Parathyroid adenoma (tissue), 2 donors: ENCODE data around the gene TNKS1BP1.
A peak's percentile ranks its signal among the peaks of the same experiment; 100 is the strongest.

ENCODE experiments used
- H2AFZ ChIP-seq: fragments of 300-600 bp; sonication (generic); one replicate; pipeline ENCODE4 v1.7.0; 2017; ENCODE audit warnings: antibody characterized with exemption, mild to moderate bottlenecking
- H3K27ac ChIP-seq: fragments of 300-600 bp; sonication (generic); one replicate; pipeline ENCODE4 v1.7.0; 2017
- H3K27me3 ChIP-seq: fragments of 300-600 bp; sonication (generic); one replicate; pipeline ENCODE4 v1.7.0; 2017; ENCODE audit warnings: low read length; ENCODE audit not compliant: control insufficient read depth, insufficient read depth
- H3K36me3 ChIP-seq: fragments of 300-600 bp; sonication (generic); one replicate; pipeline ENCODE4 v1.7.0; 2017; ENCODE audit warnings: low read length; ENCODE audit not compliant: control insufficient read depth, insufficient read depth
- H3K4me1 ChIP-seq: fragments of 300-600 bp; sonication (generic); one replicate; pipeline ENCODE4 v1.7.0; 2017; ENCODE audit warnings: control low read depth
- H3K4me2 ChIP-seq: fragments of 300-600 bp; sonication (generic); one replicate; pipeline ENCODE4 v1.7.0; 2017; ENCODE audit warnings: low read length
- H3K4me3 ChIP-seq: fragments of 300-600 bp; sonication (generic); one replicate; pipeline ENCODE4 v1.7.0; 2017; ENCODE audit warnings: low read depth, low read length
- H3K79me2 ChIP-seq: fragments of 300-600 bp; sonication (generic); one replicate; pipeline ENCODE4 v1.7.0; 2017; ENCODE audit warnings: control low read depth
- H3K9ac ChIP-seq: fragments of 300-600 bp; sonication (generic); one replicate; pipeline ENCODE4 v1.7.0; 2017; ENCODE audit warnings: mild to moderate bottlenecking
- H3K9me3 ChIP-seq: fragments of 300-600 bp; sonication (generic); one replicate; pipeline ENCODE4 v1.7.0; 2017; ENCODE audit warnings: low read length; ENCODE audit not compliant: control insufficient read depth
- TF ChIP-seq, protein P1 (sequence below): fragments of 300-600 bp; sonication (generic); IDR thresholded peaks from one replicate; pipeline ENCODE4 v1.7.0; 2017; ENCODE audit warnings: antibody characterized with exemption, mild to moderate bottlenecking
- donor health status: primary hyperparathyroidism.

Gene TNKS1BP1

DNA sequence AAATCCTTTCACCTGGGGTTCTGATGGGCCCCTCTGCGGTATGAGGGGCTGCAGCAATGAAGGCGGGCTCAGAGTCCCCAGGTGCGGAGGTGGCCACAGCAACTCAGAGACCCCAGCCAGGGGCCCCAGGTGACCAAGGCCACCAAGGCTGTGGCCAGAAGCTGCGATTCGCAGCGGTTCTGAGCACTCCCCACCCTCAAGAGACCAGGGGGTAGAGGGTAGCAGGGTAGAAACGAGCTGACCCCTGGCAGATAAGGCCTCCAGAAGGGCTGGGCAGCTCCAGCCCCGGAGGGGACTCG, 948 bp downstream of the TNKS1BP1 start:
- Histone ChIP-seq H2AFZ (peak overlapping the region; percentile 62), H3K9ac (peak overlapping the region; percentile 46), H3K79me2 (peaks cover 2% of the 10 kb centered on the region), H3K27ac (peak overlapping the region; percentile 90), H3K9me3 (no peaks in the 10 kb centered on the region), H3K36me3 (no peaks in the 10 kb centered on the region), H3K4me2 (peak overlapping the region; percentile 73), H3K4me1 (peaks cover 9% of the 10 kb centered on the region), H3K27me3 (no peaks in the 10 kb centered on the region), H3K4me3 (peak overlapping the region; percentile 57)
- TF ChIP-seq, protein P1, sequence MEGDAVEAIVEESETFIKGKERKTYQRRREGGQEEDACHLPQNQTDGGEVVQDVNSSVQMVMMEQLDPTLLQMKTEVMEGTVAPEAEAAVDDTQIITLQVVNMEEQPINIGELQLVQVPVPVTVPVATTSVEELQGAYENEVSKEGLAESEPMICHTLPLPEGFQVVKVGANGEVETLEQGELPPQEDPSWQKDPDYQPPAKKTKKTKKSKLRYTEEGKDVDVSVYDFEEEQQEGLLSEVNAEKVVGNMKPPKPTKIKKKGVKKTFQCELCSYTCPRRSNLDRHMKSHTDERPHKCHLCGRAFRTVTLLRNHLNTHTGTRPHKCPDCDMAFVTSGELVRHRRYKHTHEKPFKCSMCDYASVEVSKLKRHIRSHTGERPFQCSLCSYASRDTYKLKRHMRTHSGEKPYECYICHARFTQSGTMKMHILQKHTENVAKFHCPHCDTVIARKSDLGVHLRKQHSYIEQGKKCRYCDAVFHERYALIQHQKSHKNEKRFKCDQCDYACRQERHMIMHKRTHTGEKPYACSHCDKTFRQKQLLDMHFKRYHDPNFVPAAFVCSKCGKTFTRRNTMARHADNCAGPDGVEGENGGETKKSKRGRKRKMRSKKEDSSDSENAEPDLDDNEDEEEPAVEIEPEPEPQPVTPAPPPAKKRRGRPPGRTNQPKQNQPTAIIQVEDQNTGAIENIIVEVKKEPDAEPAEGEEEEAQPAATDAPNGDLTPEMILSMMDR, result no peak

DNA sequence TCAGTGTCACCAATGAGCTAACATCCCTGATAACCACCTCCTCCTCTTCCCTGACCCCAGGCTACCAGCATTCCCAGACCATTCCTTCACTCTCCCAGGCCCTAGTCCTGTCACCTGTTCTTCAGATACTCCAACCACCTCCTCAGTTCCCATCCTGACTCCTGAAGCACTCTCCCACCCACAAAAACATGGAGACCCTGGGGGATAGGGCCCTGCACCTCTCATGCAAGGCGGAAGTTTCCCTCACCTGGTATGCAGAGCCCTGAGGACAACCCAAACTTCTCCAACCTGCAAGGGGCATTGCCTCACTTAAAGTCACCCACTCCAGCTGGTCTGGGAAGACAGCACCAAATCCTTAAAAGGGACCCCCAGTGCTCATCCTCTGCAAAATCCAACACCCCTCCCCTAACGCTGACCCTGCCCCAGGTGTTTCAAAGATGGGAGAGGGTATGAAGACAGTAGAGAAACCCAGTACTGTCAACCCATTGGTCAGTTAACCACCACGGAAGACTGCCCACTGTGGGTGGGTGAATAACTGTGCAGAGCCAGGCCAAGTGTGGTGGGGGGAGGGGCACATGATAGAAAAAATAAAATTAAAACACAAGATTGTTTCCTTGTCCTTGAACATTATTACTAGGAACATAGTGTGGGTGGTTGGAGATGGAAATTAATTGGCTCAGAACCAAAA, 1.4 kb downstream of the TNKS1BP1 start:
- Histone ChIP-seq H3K9me3 (no peaks in the 10 kb centered on the region), H3K27ac (peak overlapping the region; percentile 90), H3K36me3 (no peaks in the 10 kb centered on the region), H3K4me3 (peak overlapping the region; percentile 57), H3K79me2 (peaks cover 2% of the 10 kb centered on the region), H2AFZ (no peak overlapping the region), H3K27me3 (no peaks in the 10 kb centered on the region), H3K4me2 (peak overlapping the region; percentile 73), H3K9ac (no peak overlapping the region), H3K4me1 (peaks cover 11% of the 10 kb centered on the region)
- TF ChIP-seq, protein P1, result no peak

DNA sequence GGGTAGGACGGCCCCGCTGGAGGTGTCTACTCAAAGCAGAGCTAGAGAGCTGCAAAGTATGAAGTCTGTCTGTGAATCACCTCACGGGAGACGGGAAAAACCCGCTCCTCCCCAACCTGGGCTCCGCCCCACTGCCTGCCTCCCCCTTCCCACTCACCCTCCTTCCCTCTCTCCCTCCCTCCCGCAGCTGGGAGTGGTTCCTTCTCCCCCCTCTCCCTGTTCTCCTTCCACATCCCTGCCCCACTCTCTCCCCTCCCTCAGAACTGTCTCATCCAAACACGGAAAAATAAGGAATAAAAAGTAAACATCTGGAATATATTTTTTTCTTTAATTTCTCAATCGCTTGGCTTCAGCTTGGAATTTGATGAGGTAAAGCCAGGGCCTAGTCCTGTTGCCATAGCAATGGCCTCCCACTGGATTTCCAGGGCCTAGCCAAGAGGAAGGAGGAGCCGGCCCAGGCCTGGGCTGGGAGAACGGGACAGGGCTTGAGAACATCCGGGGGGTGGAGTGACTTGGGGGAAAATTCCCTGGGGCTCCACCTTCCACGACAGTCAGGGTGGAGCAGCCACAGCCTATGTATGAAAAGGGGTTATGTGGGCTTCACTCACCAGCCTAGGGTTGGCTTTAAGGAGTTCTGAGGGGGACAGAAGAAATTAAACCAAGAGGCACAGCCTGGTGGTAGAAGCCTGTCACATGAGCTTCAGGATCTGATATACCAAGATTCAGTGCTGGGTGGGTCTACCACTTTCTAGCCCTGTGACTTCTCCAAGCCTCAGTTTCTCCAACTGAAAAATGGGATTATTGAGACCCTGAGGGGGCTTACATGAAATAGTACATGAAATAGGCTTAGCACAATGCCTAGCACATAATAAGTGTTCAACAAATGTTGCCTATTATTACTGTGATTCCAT, 2.2 kb downstream of the TNKS1BP1 start:
- Histone ChIP-seq H3K9ac (no peak overlapping the region), H3K27ac (peak overlapping the region; percentile 90), H3K36me3 (no peaks in the 10 kb centered on the region), H3K4me3 (peak overlapping the region; percentile 44), H2AFZ (peak overlapping the region; percentile 7), H3K4me1 (peaks cover 14% of the 10 kb centered on the region), H3K9me3 (no peaks in the 10 kb centered on the region), H3K27me3 (no peaks in the 10 kb centered on the region), H3K4me2 (peak overlapping the region; percentile 73), H3K79me2 (peaks cover 2% of the 10 kb centered on the region)
- TF ChIP-seq, protein P1, result no peak

DNA sequence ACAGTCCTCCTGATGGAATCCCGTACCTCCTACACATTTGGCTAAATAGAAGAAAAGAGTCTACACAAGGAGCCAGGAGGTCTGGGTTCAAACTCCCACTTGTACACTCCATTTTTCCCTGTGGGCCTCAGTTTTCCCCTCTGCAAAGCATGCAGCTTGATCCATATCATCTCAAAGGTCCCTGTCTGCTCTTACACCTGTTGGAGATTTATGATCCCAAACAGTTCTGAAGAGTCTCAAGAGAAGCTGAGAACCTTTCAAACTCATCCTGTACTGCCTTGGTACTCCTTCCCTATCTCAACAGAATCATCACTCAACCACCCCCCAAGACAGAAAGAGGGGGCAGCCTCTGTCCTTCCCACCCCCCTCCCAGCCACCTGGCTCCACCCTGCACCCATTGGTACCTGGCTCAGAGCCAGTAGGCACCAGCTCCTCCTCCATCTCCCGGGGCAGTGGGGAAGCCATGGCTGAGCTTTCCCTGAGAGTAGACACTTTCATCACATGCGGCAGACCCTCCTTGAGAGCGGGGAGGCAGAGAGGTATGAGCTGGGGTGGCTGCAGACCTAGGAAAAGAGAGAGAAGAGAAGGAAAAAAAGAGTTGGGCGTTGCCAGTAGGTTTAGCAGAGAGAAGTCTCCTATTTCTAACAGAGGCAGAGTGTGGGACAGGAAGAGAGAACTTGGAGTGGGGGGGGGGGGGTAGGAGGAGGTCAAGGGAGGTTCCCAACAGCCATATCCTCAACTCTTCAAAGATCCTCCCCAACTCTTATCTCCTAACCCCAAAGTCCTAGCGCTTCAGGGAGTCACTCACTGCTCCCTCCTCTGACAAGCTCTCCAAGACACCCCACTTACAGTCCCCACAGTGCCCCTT, 3.1 kb downstream of the TNKS1BP1 start:
- Histone ChIP-seq H3K27ac (peak overlapping the region; percentile 90), H3K9ac (no peak overlapping the region), H3K4me3 (peak overlapping the region; percentile 44), H2AFZ (peak overlapping the region; percentile 7), H3K27me3 (no peaks in the 10 kb centered on the region), H3K79me2 (peaks cover 2% of the 10 kb centered on the region), H3K36me3 (no peaks in the 10 kb centered on the region), H3K4me2 (peak overlapping the region; percentile 73), H3K9me3 (no peaks in the 10 kb centered on the region), H3K4me1 (peaks cover 13% of the 10 kb centered on the region)
- TF ChIP-seq, protein P1, result no peak
